Ovary (tissue), 3 donors: ENCODE results near the gene TET2.

Experiments used
- CTCF ChIP-seq, 3 donors: fragments of 450-650 bp in 2 of 3; fragments of 200-600 bp in 1 of 3; IDR thresholded peaks; one replicate each; pipeline versions ENCODE4 v1.5.1 to v1.8.0; 2016 to 2022; ENCODE audit warnings: antibody characterized with exemption in 3 of 3, mild to moderate bottlenecking in 1 of 3
- EP300 ChIP-seq: sonication (generic); formaldehyde crosslinking; IDR thresholded peaks from one replicate; pipeline ENCODE4 v1.6.1; 2017; ENCODE audit warnings: antibody characterized with exemption
- POLR2A ChIP-seq: fragments of 450-650 bp; IDR thresholded peaks from one replicate; pipeline ENCODE4 v1.6.1; 2017; ENCODE audit warnings: antibody characterized with exemption, mild to moderate bottlenecking, moderate library complexity
- donor health status: DM: no; HTN: no; CAD: no.

DNA sequence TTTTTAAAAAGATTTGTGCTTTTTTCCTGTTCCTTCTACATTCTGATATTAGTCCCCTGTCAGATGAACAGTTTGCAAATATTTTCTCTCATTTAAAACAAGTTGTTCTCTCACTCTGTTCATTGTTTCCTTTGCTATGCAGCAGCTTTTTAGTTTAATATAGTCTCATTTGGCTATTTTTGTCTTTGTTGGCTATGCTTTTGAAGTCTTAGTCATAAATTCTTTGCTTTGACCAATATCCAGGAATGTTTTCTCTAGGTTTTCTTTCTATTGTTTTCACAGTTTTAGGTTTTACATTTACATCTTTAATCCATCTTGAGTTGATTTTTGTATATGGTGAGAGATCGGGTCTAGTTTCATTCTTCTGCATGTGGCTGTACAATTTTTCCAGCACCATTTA, 136.8 kb downstream of the TET2 start:
- TF ChIP-seq CTCF (IDR thresholded peaks at IDR 0.05) = no peak
- no peak for TF ChIP-seq POLR2A
- no peak for TF ChIP-seq EP300
